Kidney (tissue), 14 donors: ENCODE results near the gene GJB2. TPM values are rescaled to one million over a fixed set of nuclear protein-coding genes. Genes with fewer than 3 reads are reported as not detected.
A peak's percentile ranks its signal among the peaks of the same experiment; 100 is the strongest.

Source experiments
- DNase-seq, 5 donors: peaks; one replicate each; pipeline ENCODE4 v3.0.0-alpha.2; 2013 to 2020
- FAIRE-seq: peaks from 2 replicates; lab custom pipeline; 2012; peaks lifted over from hg19 to GRCh38; lab: Jason Lieb, UNC
- H3K27ac ChIP-seq, 2 donors: one replicate each; pipeline ENCODE4 v1.7.0; 2013; ENCODE audit warnings: low read depth in 2 of 2, low read length in 2 of 2, inconsistent platforms in 1 of 2
- H3K27me3 ChIP-seq: one replicate; pipeline ENCODE4 v1.7.1; 2013; ENCODE audit warnings: low read length, inconsistent platforms; ENCODE audit not compliant: control insufficient read depth, insufficient read depth
- H3K36me3 ChIP-seq, 3 donors: one replicate each; pipeline versions ENCODE4 v1.7.0 to v1.7.1; 2013; ENCODE audit warnings: low read length in 3 of 3, control low read depth in 1 of 3, inconsistent platforms in 1 of 3; ENCODE audit not compliant: insufficient read depth in 3 of 3, control insufficient read depth in 2 of 3
- H3K4me1 ChIP-seq, 3 donors: one replicate each; pipeline versions ENCODE4 v1.7.0 to v1.7.1; 2013; ENCODE audit warnings: low read length in 3 of 3, inconsistent platforms in 1 of 3, low read depth in 1 of 3; ENCODE audit not compliant: control insufficient read depth in 2 of 3, insufficient read depth in 2 of 3
- H3K4me3 ChIP-seq, 3 donors: one replicate each; pipeline versions ENCODE4 v1.7.0 to v1.8.1; 2013; ENCODE audit warnings: low read length in 3 of 3, control low read depth in 1 of 3, inconsistent platforms in 1 of 3
- H3K9ac ChIP-seq, 3 donors: one replicate each; pipeline versions ENCODE4 v1.7.0 to v1.7.1; 2013; ENCODE audit warnings: low read length in 3 of 3, control low read depth in 1 of 3, inconsistent platforms in 1 of 3
- H3K9me3 ChIP-seq, 3 donors: one replicate each; pipeline versions ENCODE4 v1.7.0 to v1.7.1; 2013; ENCODE audit warnings: low read length in 3 of 3, control low read depth in 1 of 3, inconsistent platforms in 1 of 3; ENCODE audit not compliant: control insufficient read depth in 2 of 3, insufficient read depth in 1 of 3
- CTCF ChIP-seq: IDR thresholded peaks from 3 replicates; pipeline ENCODE4 v1.5.1; 2012; ENCODE audit warnings: mild to moderate bottlenecking, moderate library complexity, borderline replicate concordance; ENCODE audit not compliant: insufficient read depth; ENCODE audit errors: extremely low read depth
- intact Hi-C: fragments of 100-400 bp; cut with DNase I; formaldehyde crosslinking; loops from one replicate; pipeline ENCODE4 v1.11.1; 2022
- polyA plus RNA-seq: library from polyadenylated mRNA; stranded (reverse); fragments of 350-450 nt; fragmentation: Illumina TruSeq; extraction: RNeasy Lipid Tissue Mini Kit (QIAGEN cat#74804); gene quantifications from one replicate; pipeline ENCODE4 v1.2.3, GENCODE V29; 2014; ENCODE audit warnings: low read depth, low replicate concordance; ENCODE audit not compliant: insufficient read depth
- total RNA-seq: library from RNA; stranded (reverse); fragmentation: NEBNext Ultra II Directional; extraction: Animal tissue kit (Norgen Biotek cat#: 25700); gene quantifications from one replicate; pipeline ENCODE4 v1.2.1, GENCODE V29; 2021
- donor health status: control.
- donor health status: control.
- donor health status: control.
- donor health status: control.
- donor health status: control.
- donor health status: DM: yes; HTN: yes; CAD: no.
- donor health status: Normal renal cell carcinoma (clear cell type).

GJB2 gene
- total and polyA plus RNA-seq, 2 donors from 2014 or later, result 5.0 to 13.1 TPM

- DNase-seq, result no peak
- TF ChIP-seq CTCF, result no peak
- no peak overlapping the region for H3K9ac ChIP-seq
- peaks cover 8% of the 10 kb centered on the region for H3K27me3 ChIP-seq
- H3K4me3 ChIP-seq, result no peak overlapping the region
- H3K27ac ChIP-seq, result no peak overlapping the region
- intact Hi-C loops, result no loop called here
- no peak for FAIRE-seq
- H3K9me3 ChIP-seq, result no peaks in the 10 kb centered on the region
- no peaks in the 10 kb centered on the region for H3K36me3 ChIP-seq
- H3K4me1 ChIP-seq, result no peaks in the 10 kb centered on the region
These were observed 48.4 kb downstream of the GJB2 start for GRCh38 chr13:20144141-20144850.

- intact Hi-C loops, result no loop called here
- H3K9ac ChIP-seq, result no peak overlapping the region
- peaks cover 9% of the 10 kb centered on the region for H3K27me3 ChIP-seq
- FAIRE-seq (no peak), DNase-seq (no peak)
- H3K4me1 ChIP-seq, result no peaks in the 10 kb centered on the region
- TF ChIP-seq CTCF, result no peak
- no peak overlapping the region for H3K4me3 ChIP-seq
- H3K27ac ChIP-seq, result no peak overlapping the region
- H3K36me3 ChIP-seq, result no peaks in the 10 kb centered on the region
- no peaks in the 10 kb centered on the region for H3K9me3 ChIP-seq
These were observed 49.7 kb downstream of the GJB2 start for GRCh38 chr13:20142927-20143480.

GRCh38 chr13:20142023-20142926 lies 50.5 kb downstream of the GJB2 start:
- Histone ChIP-seq H3K27ac (no peak overlapping the region), H3K36me3 (no peaks in the 10 kb centered on the region), H3K9ac (no peak overlapping the region), H3K4me1 (no peaks in the 10 kb centered on the region), H3K9me3 (no peaks in the 10 kb centered on the region), H3K4me3 (no peak overlapping the region), H3K27me3 (peaks cover 9% of the 10 kb centered on the region)
- DNase-seq, result peak in 2 of 5 donors; percentile 17 to 22
- TF ChIP-seq CTCF, result no peak
- intact Hi-C loops, result no loop called here
- no peak for FAIRE-seq
